Lower lobe of right lung (tissue), 2 donors: ENCODE results near the gene ZNF521. TPM values are rescaled to one million over a fixed set of nuclear protein-coding genes. Genes with fewer than 3 reads are reported as not detected.

Experiments used
- ATAC-seq, 2 donors: fragments of 200-7000 bp; cut with Tn5 transposase; one replicate each; pipeline ENCODE4 v1.9.1; 2020 to 2022; ENCODE audit warnings: mild to moderate bottlenecking in 2 of 2, moderate library complexity in 2 of 2
- DNase-seq: peaks from one replicate; pipeline ENCODE4 v3.0.0-alpha.2; 2020
- H3K27ac ChIP-seq: fragments of 200-600 bp; one replicate; pipeline ENCODE4 v1.8.0; 2022
- H3K27me3 ChIP-seq: fragments of 200-600 bp; one replicate; pipeline ENCODE4 v1.8.0; 2022; ENCODE audit warnings: low read depth
- H3K36me3 ChIP-seq: fragments of 200-600 bp; one replicate; pipeline ENCODE4 v1.8.0; 2022; ENCODE audit warnings: mild to moderate bottlenecking
- H3K4me1 ChIP-seq: fragments of 200-600 bp; one replicate; pipeline ENCODE4 v1.8.0; 2022
- H3K4me3 ChIP-seq: fragments of 200-600 bp; one replicate; pipeline ENCODE4 v1.8.0; 2022; ENCODE audit warnings: mild to moderate bottlenecking
- H3K9me3 ChIP-seq: fragments of 200-600 bp; one replicate; pipeline ENCODE4 v1.8.0; 2022
- CTCF ChIP-seq: fragments of 200-600 bp; IDR thresholded peaks from one replicate; pipeline ENCODE4 v1.8.0; 2022; ENCODE audit warnings: antibody characterized with exemption, mild to moderate bottlenecking
- intact Hi-C: fragments of 100-400 bp; cut with DNase I; formaldehyde crosslinking; loops from one replicate; pipeline ENCODE4 v1.11.0; 2022
- total RNA-seq: library from RNA; stranded (reverse); fragmentation: NEBNext Ultra II Directional; extraction: Animal tissue kit (Norgen Biotek cat#: 25700); gene quantifications from one replicate; pipeline ENCODE4 v1.2.1, GENCODE V29; 2021
- donor health status: DM: no; HTN: yes; CAD: no; lungs with severe emphysema.

ZNF521 gene
- total RNA-seq, 1 donor from 2014 or later, result 12.7 TPM

DNA sequence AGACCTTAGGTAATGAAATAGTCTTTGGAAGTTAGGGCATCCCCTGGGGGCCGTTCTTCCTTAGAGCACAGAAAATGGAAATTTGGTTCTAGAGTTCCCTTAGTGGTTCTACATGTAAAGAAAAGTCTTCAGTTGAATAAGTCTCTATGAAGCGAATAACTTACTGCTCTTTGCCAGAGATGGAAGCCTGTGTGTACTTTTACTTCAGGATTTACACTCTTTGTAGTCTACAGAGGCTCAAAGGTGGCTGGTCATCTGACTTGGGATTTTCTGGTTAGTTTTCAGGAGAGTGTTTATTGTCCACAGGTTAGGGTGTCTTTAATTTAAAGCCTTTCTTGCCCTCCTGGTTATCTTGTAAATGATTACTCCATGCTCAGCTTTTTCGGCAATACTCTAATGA, 210.6 kb downstream of the ZNF521 start:
- Histone ChIP-seq H3K4me1 (no peaks in the 10 kb centered on the region), H3K27ac (no peak overlapping the region), H3K4me3 (no peak overlapping the region), H3K27me3 (no peaks in the 10 kb centered on the region), H3K36me3 (no peaks in the 10 kb centered on the region), H3K9me3 (no peaks in the 10 kb centered on the region)
- intact Hi-C loops, result no loop called here
- DNase-seq, result no peak
- no peak for TF ChIP-seq CTCF
- no peak for ATAC-seq

GRCh38 chr18:25140962-25141308, 211.0 kb downstream of the ZNF521 start:
- no peak for TF ChIP-seq CTCF
- H3K27ac ChIP-seq, result no peak overlapping the region
- no peaks in the 10 kb centered on the region for H3K4me1 ChIP-seq
- no peak overlapping the region for H3K4me3 ChIP-seq
- DNase-seq, result no peak
- ATAC-seq, result no peak
- no peaks in the 10 kb centered on the region for H3K27me3 ChIP-seq
- intact Hi-C loops, result no loop called here
- H3K36me3 ChIP-seq, result no peaks in the 10 kb centered on the region
- H3K9me3 ChIP-seq, result no peaks in the 10 kb centered on the region

- DNase-seq, result no peak
- intact Hi-C loops, result no loop called here
Measured at GRCh38 chr18:25140124-25140961, 211.6 kb downstream of the ZNF521 start.

DNA sequence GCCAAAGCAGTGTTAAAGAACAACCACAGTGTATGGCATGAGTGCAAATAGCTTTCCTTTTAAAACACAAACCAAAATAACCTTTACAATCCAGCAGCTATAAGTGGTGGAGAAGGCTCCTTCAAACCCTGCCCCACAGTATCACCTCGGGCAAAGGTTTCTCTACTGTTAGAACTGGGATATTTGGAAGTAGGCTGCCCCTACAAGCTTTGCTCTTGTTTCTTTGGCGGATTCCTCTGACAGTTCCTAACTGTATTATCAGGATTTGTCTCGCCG, 214.8 kb downstream of the ZNF521 start:
- TF ChIP-seq CTCF, result no peak
- H3K36me3 ChIP-seq, result no peaks in the 10 kb centered on the region
- H3K4me1 ChIP-seq, result peaks cover 4% of the 10 kb centered on the region
- intact Hi-C loops, result no loop called here
- no peaks in the 10 kb centered on the region for H3K9me3 ChIP-seq
- DNase-seq, result no peak
- H3K27ac ChIP-seq, result no peak overlapping the region
- ATAC-seq, result no peak
- no peaks in the 10 kb centered on the region for H3K27me3 ChIP-seq
- H3K4me3 ChIP-seq, result no peak overlapping the region

More at GRCh38 chr18:25140124-25140961, 211.6 kb downstream of the ZNF521 start:
- Histone ChIP-seq H3K27ac (no peak overlapping the region), H3K4me3 (no peak overlapping the region), H3K36me3 (no peaks in the 10 kb centered on the region), H3K4me1 (no peaks in the 10 kb centered on the region), H3K9me3 (no peaks in the 10 kb centered on the region), H3K27me3 (no peaks in the 10 kb centered on the region)
- no peak for TF ChIP-seq CTCF
- no peak for ATAC-seq

GRCh38 chr18:25136416-25137196, 215.4 kb downstream of the ZNF521 start:
- Histone ChIP-seq H3K9me3 (no peaks in the 10 kb centered on the region), H3K27me3 (no peaks in the 10 kb centered on the region), H3K36me3 (no peaks in the 10 kb centered on the region), H3K4me1 (peaks cover 4% of the 10 kb centered on the region), H3K4me3 (no peak overlapping the region), H3K27ac (no peak overlapping the region)
- TF ChIP-seq CTCF, result no peak
- DNase-seq, result no peak
- ATAC-seq, result no peak
- intact Hi-C loops, result no loop called here
